Measurements from ENCODE around the gene TBC1D9. TPM values are rescaled to one million over a fixed set of nuclear protein-coding genes. Genes with fewer than 3 reads are reported as not detected.

TBC1D9 gene
- total RNA-seq, 1 experiment from 2014 or later, result 17.0 TPM

GRCh38 chr4:140800666-140801065, 44.5 kb upstream of the TBC1D9 start:
- intact Hi-C loops (cut with micrococcal nuclease; ENCODE audit: unreplicated experiment), result no loop called here
- ChIA-PET CTCF (no interaction called here), POLR2A (ENCODE audit: unreplicated experiment) (no interaction called here)
- Histone ChIP-seq H3K36me3 (ENCODE audit: low read depth) (no peaks in the 10 kb centered on the region), H3K27ac (no peak overlapping the region), H4K20me1 (ENCODE audit: insufficient read depth) (no peaks in the 10 kb centered on the region), H3K4me2 (no peak overlapping the region), H3K79me2 (ENCODE audit: low read depth) (no peaks in the 10 kb centered on the region), H3K27me3 (ENCODE audit: insufficient read depth, low read depth) (no peaks in the 10 kb centered on the region), H3K9me2 (ENCODE audit: insufficient read depth) (no peaks in the 10 kb centered on the region), H3K4me3 (no peak overlapping the region), H2AFZ (no peak overlapping the region), H3K4me1 (replicated peaks; ENCODE audit: insufficient read depth) (no peaks in the 10 kb centered on the region), H3F3A (ENCODE audit: insufficient read depth, low read depth) (no peaks in the 10 kb centered on the region), H3K9me3 (ENCODE audit: insufficient read depth, low read depth) (no peaks in the 10 kb centered on the region)
- BruUV-seq (replicated peaks), result no TSS peak
- no peak for DNase-seq
- no peak for TF ChIP-seq EZH2 (IDR thresholded peaks at IDR 0.05; ENCODE audit: low read depth)
- TF ChIP-seq CTCF (conservative IDR thresholded peaks at IDR 0.05), result no peak

GRCh38 chr4:140799686-140800225, 43.6 kb upstream of the TBC1D9 start:
- POLR2A ChIA-PET (ENCODE audit: unreplicated experiment), result no interaction called here
- H3K9me2 ChIP-seq (ENCODE audit: insufficient read depth), result no peaks in the 10 kb centered on the region
- no peaks in the 10 kb centered on the region for H3K4me1 ChIP-seq (replicated peaks; ENCODE audit: insufficient read depth)
- H3K9me3 ChIP-seq (ENCODE audit: insufficient read depth, low read depth), result no peaks in the 10 kb centered on the region
- no peak overlapping the region for H2AFZ ChIP-seq
- CTCF ChIA-PET, result no interaction called here
- BruUV-seq (replicated peaks), result no TSS peak
- H3K27me3 ChIP-seq (ENCODE audit: insufficient read depth, low read depth), result no peaks in the 10 kb centered on the region
- no peak overlapping the region for H3K27ac ChIP-seq
- H3F3A ChIP-seq (ENCODE audit: insufficient read depth, low read depth), result no peaks in the 10 kb centered on the region
- DNase-seq, result no peak
- no peak overlapping the region for H3K4me2 ChIP-seq
- H3K79me2 ChIP-seq (ENCODE audit: low read depth), result no peaks in the 10 kb centered on the region
- intact Hi-C loops (cut with micrococcal nuclease; ENCODE audit: unreplicated experiment), result no loop called here
- TF ChIP-seq EZH2 (IDR thresholded peaks at IDR 0.05; ENCODE audit: low read depth) (no peak), CTCF (conservative IDR thresholded peaks at IDR 0.05) (no peak)
- no peaks in the 10 kb centered on the region for H3K36me3 ChIP-seq (ENCODE audit: low read depth)
- H3K4me3 ChIP-seq, result no peak overlapping the region
- H4K20me1 ChIP-seq (ENCODE audit: insufficient read depth), result no peaks in the 10 kb centered on the region

- Histone ChIP-seq H3K79me2 (ENCODE audit: low read depth) (no peaks in the 10 kb centered on the region), H3K36me3 (ENCODE audit: low read depth) (no peaks in the 10 kb centered on the region), H3K27me3 (ENCODE audit: insufficient read depth, low read depth) (no peaks in the 10 kb centered on the region), H3K4me3 (no peak overlapping the region), H3K9me3 (ENCODE audit: insufficient read depth, low read depth) (no peaks in the 10 kb centered on the region), H4K20me1 (ENCODE audit: insufficient read depth) (no peaks in the 10 kb centered on the region), H3F3A (ENCODE audit: insufficient read depth, low read depth) (no peaks in the 10 kb centered on the region), H3K4me1 (replicated peaks; ENCODE audit: insufficient read depth) (no peaks in the 10 kb centered on the region), H3K27ac (no peak overlapping the region), H2AFZ (no peak overlapping the region), H3K4me2 (no peak overlapping the region), H3K9me2 (ENCODE audit: insufficient read depth) (no peaks in the 10 kb centered on the region)
- intact Hi-C loops (cut with micrococcal nuclease; ENCODE audit: unreplicated experiment), result no loop called here
- no peak for DNase-seq
- no TSS peak for BruUV-seq (replicated peaks)
- CTCF ChIA-PET, result no interaction called here
- POLR2A ChIA-PET (ENCODE audit: unreplicated experiment), result no interaction called here
- no peak for TF ChIP-seq CTCF (conservative IDR thresholded peaks at IDR 0.05)
- TF ChIP-seq EZH2 (IDR thresholded peaks at IDR 0.05; ENCODE audit: low read depth), result no peak
Observed at GRCh38 chr4:140793291-140793690, 37.1 kb upstream of the TBC1D9 start.

All from PC-9 (cell line).